A549 (cell line): ENCODE measurements around the gene MRPL28. TPM values are rescaled to one million over a fixed set of nuclear protein-coding genes. Genes with fewer than 3 reads are reported as not detected.
"Not testable (repeated sequence)": the region's sequence is repeated elsewhere in the genome, so short reads cannot be mapped to it uniquely, and the experiment has no call there.

Experiments used
- ATAC-seq, 2 experiments: fragments of 200-7000 bp in 1 of 2; fragments of >200 bp in 1 of 2; cut with Nextera tagmentation in 1 of 2; cut with Tn5 transposase in 1 of 2; 3 replicates each; pipeline versions ENCODE4 v1.8.0 to v1.9.1; 2018 to 2020; ENCODE audit warnings: mild to moderate bottlenecking in 1 of 2, moderate library complexity in 1 of 2
- CTCF ChIA-PET: fragments of 300-600 bp; sonication (Branson Sonifier 250); formaldehyde crosslinking; extraction: SDS; loops from one replicate; lab custom pipeline; 2021; ENCODE audit warnings: antibody characterized with exemption, inconsistent platforms; lab: Yijun Ruan, JAX
- POLR2A ChIA-PET: fragments of 350-600 bp; formaldehyde crosslinking; extraction: SDS; loops from one replicate; lab custom pipeline; 2021; ENCODE audit warnings: antibody characterized with exemption, inconsistent platforms; lab: Yijun Ruan, JAX
- DNase-seq, 2 experiments: peaks; one replicate each; pipeline versions ENCODE4 v3.0.0 to v3.0.0-alpha.2; 2011 to 2016; ENCODE audit warnings: low read depth in 1 of 2, low spot score in 1 of 2
- FAIRE-seq: peaks from 2 replicates; lab custom pipeline; 2011; peaks lifted over from hg19 to GRCh38; lab: Jason Lieb, UNC
- H3K27ac ChIP-seq, 2 experiments: fragments of >200 bp; sonication (Bioruptor Twin); formaldehyde crosslinking; 3 replicates each; pipeline ENCODE4 v1.5.1; 2016 to 2017
- H3K4me1 ChIP-seq: fragments of >200 bp; sonication (Bioruptor Twin); formaldehyde crosslinking; 3 replicates; pipeline ENCODE4 v1.6.1; 2016
- H3K4me2 ChIP-seq: fragments of >200 bp; sonication (Bioruptor Twin); formaldehyde crosslinking; 3 replicates; pipeline ENCODE4 v1.6.1; 2016
- H3K4me3 ChIP-seq: fragments of >200 bp; sonication (Bioruptor Twin); formaldehyde crosslinking; 3 replicates; pipeline ENCODE4 v1.5.1; 2016
- H3K9me3 ChIP-seq: fragments of >200 bp; sonication (Bioruptor Twin); formaldehyde crosslinking; 3 replicates; pipeline ENCODE4 v1.6.1; 2016
- CHD4 ChIP-seq: fragments of 200-600 bp; sonication (generic); IDR thresholded peaks from 2 replicates; pipeline ENCODE4 v1.6.1; 2016; ENCODE audit warnings: antibody characterized with exemption, mild to moderate bottlenecking, borderline replicate concordance
- EHF ChIP-seq: fragments of 250-450 bp; sonication (Bioruptor Pico); IDR thresholded peaks from 2 replicates; pipeline ENCODE4 v1.5.0; 2020; ENCODE audit warnings: mild to moderate bottlenecking
- FOSB ChIP-seq: fragments of 250-450 bp; sonication (Bioruptor Pico); IDR thresholded peaks from 2 replicates; pipeline ENCODE4 v1.5.0; 2020; ENCODE audit warnings: mild to moderate bottlenecking, moderate library complexity
- FOSL2 ChIP-seq, 2 experiments: fragments of 450-650 bp in 1 of 2; fragments of >200 bp in 1 of 2; sonication (Bioruptor Twin) in 1 of 2; formaldehyde crosslinking; IDR thresholded peaks; 2 replicates each; pipeline versions ENCODE4 v1.5.0 to v1.6.1; 2016 to 2020; ENCODE audit warnings: mild to moderate bottlenecking in 1 of 2, moderate library complexity in 1 of 2
- HDAC2 ChIP-seq: fragments of 200-600 bp; sonication (generic); IDR thresholded peaks from 2 replicates; pipeline ENCODE4 v1.6.1; 2016
- HEYL ChIP-seq: fragments of 250-450 bp; sonication (Bioruptor Pico); IDR thresholded peaks from 2 replicates; pipeline ENCODE4 v1.8.0; 2021; ENCODE audit warnings: mild to moderate bottlenecking, moderate library complexity
- JUNB ChIP-seq: fragments of >200 bp; sonication (Bioruptor Twin); formaldehyde crosslinking; IDR thresholded peaks from 2 replicates; pipeline ENCODE4 v1.6.1; 2016
- MAFK ChIP-seq: fragments of 450-650 bp; IDR thresholded peaks from 2 replicates; pipeline ENCODE4 v1.6.1; 2014; ENCODE audit not compliant: partially characterized antibody
- NFE2L2 ChIP-seq: fragments of 150-350 bp; conservative IDR thresholded peaks from 2 replicates; pipeline ENCODE4 v1.6.1; 2014; ENCODE audit warnings: low read length
- NR3C1 ChIP-seq: fragments of >200 bp; sonication (Bioruptor Twin); formaldehyde crosslinking; IDR thresholded peaks from 3 replicates; pipeline ENCODE4 v1.6.1; 2017
- PHF8 ChIP-seq: fragments of 200-600 bp; sonication (generic); IDR thresholded peaks from 2 replicates; pipeline ENCODE4 v1.6.1; 2016; ENCODE audit warnings: low read depth, mild to moderate bottlenecking, antibody characterized with exemption, moderate library complexity, borderline replicate concordance
- RCOR1 ChIP-seq: fragments of 150-350 bp; IDR thresholded peaks from 2 replicates; pipeline ENCODE4 v1.6.1; 2014; ENCODE audit warnings: antibody characterized with exemption, low read length, low read depth
- REST ChIP-seq: fragments of 200-600 bp; sonication (generic); IDR thresholded peaks from 2 replicates; pipeline ENCODE4 v1.6.1; 2016; ENCODE audit warnings: antibody characterized with exemption, mild to moderate bottlenecking, moderate library complexity
- TP53 ChIP-seq: fragments of 250-450 bp; sonication (Bioruptor Pico); IDR thresholded peaks from 2 replicates; pipeline ENCODE4 v1.5.0; 2021; ENCODE audit warnings: mild to moderate bottlenecking, moderate library complexity
- ZSCAN20 ChIP-seq: fragments of 250-450 bp; sonication (Bioruptor Pico); IDR thresholded peaks from 2 replicates; pipeline ENCODE4 v1.8.0; 2022; ENCODE audit warnings: mild to moderate bottlenecking, moderate library complexity
- WGBS: methylation state at CpG from one replicate; pipeline ENCODE4 v1.1.6; 2017; ENCODE audit errors: missing lambda C conversion rate; 5-methylcytosine and 5-hydroxymethylcytosine counted together
- polyA plus RNA-seq, 4 experiments: library from polyadenylated mRNA; depleted of rRNA in 3 of 4; stranded (reverse); fragments of >200 nt; fragmentation: RNase III in 1 of 4; extraction: RNeasy Plus Mini Kit Qiagen cat#74134 plus additional on column Dnase treatment in 1 of 4; gene quantifications; 2 replicates in 3 of 4; 3 replicates in 1 of 4; pipeline ENCODE4 v1.2.3, GENCODE V29; 2011 to 2017
- TF ChIP-seq, protein P1 (sequence below): fragments of >200 bp; sonication (Bioruptor Twin); formaldehyde crosslinking; IDR thresholded peaks from 3 replicates; pipeline ENCODE4 v1.5.1; 2016
- TF ChIP-seq, protein P2 (sequence below): fragments of 250-450 bp; sonication (Bioruptor Pico); IDR thresholded peaks from 2 replicates; pipeline ENCODE4 v1.5.0; 2021; ENCODE audit warnings: mild to moderate bottlenecking, moderate library complexity, borderline replicate concordance
- TF ChIP-seq, protein P3 (sequence below): IDR thresholded peaks from 2 replicates; pipeline ENCODE4 v1.6.1; 2012

The MRPL28 gene
- polyA plus RNA-seq, 2 of the 4 experiments (the other 2 are of a cell fraction), result 130 to 139 TPM

- Histone ChIP-seq H3K9me3 (no peaks in the 10 kb centered on the region), H3K27ac (no peak overlapping the region), H3K4me3 (no peak overlapping the region), H3K4me2 (no peak overlapping the region)
- POLR2A ChIA-PET, result no interaction called here
- FAIRE-seq (no peak), DNase-seq (no peak)
- WGBS, result 73% methylated on average over 13 of the region's 20 CpGs
- no peak for TF ChIP-seq RCOR1
- TF ChIP-seq TP53 (CRISPR knock-in tag), result no peak
- TF ChIP-seq CHD4, result no peak
- no peak for TF ChIP-seq ZSCAN20 (CRISPR knock-in tag)
- TF ChIP-seq MAFK, result no peak
- no peak for TF ChIP-seq HEYL
- no peak for TF ChIP-seq NR3C1
- no peak for TF ChIP-seq JUNB
- TF ChIP-seq REST, result no peak
- TF ChIP-seq, all 56 proteins: peak for 0
- CTCF ChIA-PET, result interaction anchor here (0.8 to 7.6 kb wide), 33 partner anchors 12 to 300 kb away, joined by 3 to 80 read pairs (median 8); partner anchors contain the start of genes ARHGDIG, AXIN1, HBQ1 and RHBDF1
- H3K4me1 ChIP-seq, result peaks cover 7% of the 10 kb centered on the region; the same call in 2 of the 3 replicates
- ATAC-seq, result peak; percentile 6 to 20; a peak in 5 of 6 replicates
Observed at GRCh38 chr16:363110-363765, 7.1 kb downstream of the MRPL28 start.

DNA sequence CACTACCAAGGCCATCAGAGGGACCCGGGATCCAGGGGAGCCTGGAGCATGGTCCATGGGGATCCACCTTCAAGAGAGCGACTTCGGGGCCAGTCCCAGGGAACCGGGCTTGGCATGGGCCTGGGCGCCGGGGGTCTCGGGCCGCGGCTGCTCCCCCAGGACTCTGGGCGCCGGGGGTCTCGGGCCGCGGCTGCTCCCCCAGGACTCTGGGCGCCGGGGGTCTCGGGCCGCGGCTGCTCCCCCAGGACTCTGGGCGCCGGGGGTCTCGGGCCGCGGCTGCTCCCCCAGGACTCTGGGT, 7.7 kb downstream of the MRPL28 start:
- not testable (repeated sequence) for DNase-seq, H3K9me3 ChIP-seq, H3K4me1 ChIP-seq, ATAC-seq, H3K4me3 ChIP-seq, FAIRE-seq, H3K27ac ChIP-seq
- ChIA-PET CTCF (interaction anchor here (0.6 to 7.6 kb wide), 64 partner anchors 9 to 310 kb away, joined by 3 to 80 read pairs (median 6); partner anchors contain the start of genes ARHGDIG, AXIN1, FAM234A and HBQ1), POLR2A (interaction anchor here (1.0 to 1.4 kb wide), 4 partner anchors 8 to 256 kb away, joined by 3 to 7 read pairs (median 5); no protein-coding TSS in a partner anchor)
- H3K4me2 ChIP-seq, result peak overlapping the region; percentile 75
- WGBS, result 63% methylated on average over 6 of the region's 24 CpGs

- peak; percentile 89 to 94 for DNase-seq
- H3K4me2 ChIP-seq, result peak overlapping the region; percentile 75
- 14% methylated on average over 21 of the region's 30 CpGs for WGBS
- 0 out of 6 replicates have a peak overlapping the region, but pooled peaks of 1 of the 2 experiments have one; percentile 49 for H3K27ac ChIP-seq
- CTCF ChIA-PET, result interaction anchor here (0.6 to 7.6 kb wide), 73 partner anchors 10 to 328 kb away, joined by 3 to 80 read pairs (median 6); partner anchors contain the start of genes ARHGDIG, AXIN1, FAM234A and HBQ1
- H3K4me3 ChIP-seq, result no peak overlapping the region
- no peak for FAIRE-seq
- ATAC-seq, result peak; percentile 86 to 94
- H3K9me3 ChIP-seq, result no peaks in the 10 kb centered on the region
- peaks cover 7% of the 10 kb centered on the region; the same call in 2 of the 3 replicates for H3K4me1 ChIP-seq
- POLR2A ChIA-PET, result interaction anchor here (0.7 to 1.4 kb wide), 6 partner anchors 9 to 284 kb away, joined by 3 to 7 read pairs (median 5); partner anchors contain the start of genes AXIN1 and MPG
- no peak for TF ChIP-seq PHF8
- TF ChIP-seq, protein P1, sequence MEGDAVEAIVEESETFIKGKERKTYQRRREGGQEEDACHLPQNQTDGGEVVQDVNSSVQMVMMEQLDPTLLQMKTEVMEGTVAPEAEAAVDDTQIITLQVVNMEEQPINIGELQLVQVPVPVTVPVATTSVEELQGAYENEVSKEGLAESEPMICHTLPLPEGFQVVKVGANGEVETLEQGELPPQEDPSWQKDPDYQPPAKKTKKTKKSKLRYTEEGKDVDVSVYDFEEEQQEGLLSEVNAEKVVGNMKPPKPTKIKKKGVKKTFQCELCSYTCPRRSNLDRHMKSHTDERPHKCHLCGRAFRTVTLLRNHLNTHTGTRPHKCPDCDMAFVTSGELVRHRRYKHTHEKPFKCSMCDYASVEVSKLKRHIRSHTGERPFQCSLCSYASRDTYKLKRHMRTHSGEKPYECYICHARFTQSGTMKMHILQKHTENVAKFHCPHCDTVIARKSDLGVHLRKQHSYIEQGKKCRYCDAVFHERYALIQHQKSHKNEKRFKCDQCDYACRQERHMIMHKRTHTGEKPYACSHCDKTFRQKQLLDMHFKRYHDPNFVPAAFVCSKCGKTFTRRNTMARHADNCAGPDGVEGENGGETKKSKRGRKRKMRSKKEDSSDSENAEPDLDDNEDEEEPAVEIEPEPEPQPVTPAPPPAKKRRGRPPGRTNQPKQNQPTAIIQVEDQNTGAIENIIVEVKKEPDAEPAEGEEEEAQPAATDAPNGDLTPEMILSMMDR, result peak; percentile 88
- TF ChIP-seq NFE2L2, result no peak
- no peak for TF ChIP-seq FOSB
- TF ChIP-seq, protein P2, sequence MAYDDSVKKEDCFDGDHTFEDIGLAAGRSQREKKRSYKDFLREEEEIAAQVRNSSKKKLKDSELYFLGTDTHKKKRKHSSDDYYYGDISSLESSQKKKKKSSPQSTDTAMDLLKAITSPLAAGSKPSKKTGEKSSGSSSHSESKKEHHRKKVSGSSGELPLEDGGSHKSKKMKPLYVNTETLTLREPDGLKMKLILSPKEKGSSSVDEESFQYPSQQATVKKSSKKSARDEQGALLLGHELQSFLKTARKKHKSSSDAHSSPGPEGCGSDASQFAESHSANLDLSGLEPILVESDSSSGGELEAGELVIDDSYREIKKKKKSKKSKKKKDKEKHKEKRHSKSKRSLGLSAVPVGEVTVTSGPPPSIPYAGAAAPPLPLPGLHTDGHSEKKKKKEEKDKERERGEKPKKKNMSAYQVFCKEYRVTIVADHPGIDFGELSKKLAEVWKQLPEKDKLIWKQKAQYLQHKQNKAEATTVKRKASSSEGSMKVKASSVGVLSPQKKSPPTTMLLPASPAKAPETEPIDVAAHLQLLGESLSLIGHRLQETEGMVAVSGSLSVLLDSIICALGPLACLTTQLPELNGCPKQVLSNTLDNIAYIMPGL, result no peak
- no peak for TF ChIP-seq FOSL2 (IDR thresholded peaks at IDR 0.05)
- TF ChIP-seq FOSL2 (CRISPR knock-in tag; IDR thresholded peaks at IDR 0.05), result no peak
- no peak for TF ChIP-seq HDAC2
- TF ChIP-seq NR3C1, result no peak
- no peak for TF ChIP-seq REST
- TF ChIP-seq, protein P3, sequence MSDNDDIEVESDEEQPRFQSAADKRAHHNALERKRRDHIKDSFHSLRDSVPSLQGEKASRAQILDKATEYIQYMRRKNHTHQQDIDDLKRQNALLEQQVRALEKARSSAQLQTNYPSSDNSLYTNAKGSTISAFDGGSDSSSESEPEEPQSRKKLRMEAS, result peak; percentile 50; the same call in 1 of the 2 replicates
- TF ChIP-seq EHF (CRISPR knock-in tag), result no peak
Observed at GRCh38 chr16:361872-362701, 8.3 kb downstream of the MRPL28 start.
